ENCODE data around the gene CDH4. TPM values are rescaled to one million over a fixed set of nuclear protein-coding genes. Genes with fewer than 3 reads are reported as not detected.

CDH4 gene
- total RNA-seq, 1 experiment from 2014 or later = 5.3 TPM

DNA sequence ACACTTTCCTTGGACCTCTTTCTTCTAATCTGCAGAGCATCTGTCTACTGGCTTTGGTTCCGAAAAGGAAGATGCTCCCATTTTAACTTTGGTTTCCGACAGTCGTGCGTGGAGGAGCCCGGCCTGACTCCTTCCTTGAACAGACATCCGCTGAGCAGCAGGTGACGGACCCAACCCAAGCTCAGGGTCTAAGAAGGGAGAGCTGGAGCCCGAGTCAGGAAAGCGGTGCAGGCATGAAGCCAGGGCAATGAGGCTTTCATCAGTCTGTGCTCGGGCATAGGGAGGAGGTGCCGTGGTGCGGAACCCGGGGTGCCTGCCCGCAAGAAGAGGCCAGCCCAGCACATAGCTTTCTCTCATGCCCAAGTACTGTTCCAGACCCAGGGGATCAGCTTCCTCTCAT is 109.4 kb downstream of the CDH4 start (continued):
- TF ChIP-seq TEAD1 (CRISPR knock-in tag; IDR thresholded peaks at IDR 0.05) = no peak

DNA sequence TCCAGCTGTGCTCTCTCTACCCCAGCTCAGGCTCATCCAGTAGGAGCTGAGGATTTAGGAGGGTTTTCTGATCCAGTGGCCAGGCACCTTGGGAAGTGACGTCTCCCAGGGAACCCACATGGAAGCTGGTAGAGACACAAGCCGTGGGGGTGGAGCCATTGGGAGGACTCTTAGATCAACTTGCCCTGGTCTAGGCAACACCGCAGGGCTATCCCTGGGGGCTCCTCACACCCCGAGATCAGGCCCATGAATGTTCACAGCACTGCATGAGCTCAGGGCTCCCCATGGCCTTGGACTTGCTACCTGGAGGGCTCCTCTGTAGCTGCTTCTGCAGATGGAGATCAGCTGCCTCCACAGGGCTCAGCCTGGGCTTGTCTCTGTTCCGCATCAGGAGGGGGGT is 112.1 kb downstream of the CDH4 start:
- no peak overlapping the region for H3K4me3 Mint-ChIP-seq
- TF ChIP-seq, protein P1, sequence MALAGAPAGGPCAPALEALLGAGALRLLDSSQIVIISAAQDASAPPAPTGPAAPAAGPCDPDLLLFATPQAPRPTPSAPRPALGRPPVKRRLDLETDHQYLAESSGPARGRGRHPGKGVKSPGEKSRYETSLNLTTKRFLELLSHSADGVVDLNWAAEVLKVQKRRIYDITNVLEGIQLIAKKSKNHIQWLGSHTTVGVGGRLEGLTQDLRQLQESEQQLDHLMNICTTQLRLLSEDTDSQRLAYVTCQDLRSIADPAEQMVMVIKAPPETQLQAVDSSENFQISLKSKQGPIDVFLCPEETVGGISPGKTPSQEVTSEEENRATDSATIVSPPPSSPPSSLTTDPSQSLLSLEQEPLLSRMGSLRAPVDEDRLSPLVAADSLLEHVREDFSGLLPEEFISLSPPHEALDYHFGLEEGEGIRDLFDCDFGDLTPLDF (CRISPR knock-in tag; IDR thresholded peaks at IDR 0.05) = no peak
- TF ChIP-seq FOXJ3 (CRISPR knock-in tag; IDR thresholded peaks at IDR 0.05; ENCODE audit: borderline replicate concordance) = no peak
- TF ChIP-seq, protein P2, sequence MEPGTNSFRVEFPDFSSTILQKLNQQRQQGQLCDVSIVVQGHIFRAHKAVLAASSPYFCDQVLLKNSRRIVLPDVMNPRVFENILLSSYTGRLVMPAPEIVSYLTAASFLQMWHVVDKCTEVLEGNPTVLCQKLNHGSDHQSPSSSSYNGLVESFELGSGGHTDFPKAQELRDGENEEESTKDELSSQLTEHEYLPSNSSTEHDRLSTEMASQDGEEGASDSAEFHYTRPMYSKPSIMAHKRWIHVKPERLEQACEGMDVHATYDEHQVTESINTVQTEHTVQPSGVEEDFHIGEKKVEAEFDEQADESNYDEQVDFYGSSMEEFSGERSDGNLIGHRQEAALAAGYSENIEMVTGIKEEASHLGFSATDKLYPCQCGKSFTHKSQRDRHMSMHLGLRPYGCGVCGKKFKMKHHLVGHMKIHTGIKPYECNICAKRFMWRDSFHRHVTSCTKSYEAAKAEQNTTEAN (CRISPR knock-in tag; IDR thresholded peaks at IDR 0.05) = no peak
- no peak for TF ChIP-seq NFYB (CRISPR knock-in tag; conservative IDR thresholded peaks at IDR 0.05; ENCODE audit: low read depth)

DNA sequence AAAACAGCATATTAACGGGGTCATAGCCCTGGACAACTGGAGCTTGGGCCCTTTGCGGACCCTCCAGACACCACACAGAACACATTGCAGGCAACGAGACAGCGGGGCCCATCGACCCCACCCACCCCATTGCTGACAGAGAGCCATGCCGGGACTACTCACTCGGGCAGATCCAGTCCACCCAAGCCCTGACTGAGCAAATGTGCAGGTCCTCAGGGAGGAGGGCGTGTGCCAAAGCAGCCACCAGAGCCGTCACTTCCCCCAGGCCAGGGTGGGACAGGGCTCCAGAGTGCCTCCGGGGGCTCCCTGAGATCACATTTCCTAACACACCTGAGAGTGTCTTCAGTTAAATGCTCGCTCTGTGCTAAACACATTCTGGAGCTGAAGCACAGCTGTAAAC is 114.9 kb downstream of the CDH4 start:
- ChIA-PET CTCF (interaction anchor here (1.0 kb wide), 1 partner anchor 149 kb away, joined by 3 read pairs; no protein-coding TSS in a partner anchor), POLR2A (interaction anchor here (1.0 kb wide), 1 partner anchor 18 kb away, joined by 3 read pairs; no protein-coding TSS in a partner anchor)
- peaks cover 18% of the 10 kb centered on the region for H3K4me1 Mint-ChIP-seq
- H3K27ac Mint-ChIP-seq = no peak overlapping the region
- ATAC-seq (no peak), DNase-seq (ENCODE audit: low spot score) (no peak)
- no peak overlapping the region for H3K4me3 Mint-ChIP-seq
- peaks cover 21% of the 10 kb centered on the region for H3K36me3 Mint-ChIP-seq
- TF ChIP-seq TP53 (CRISPR knock-in tag; IDR thresholded peaks at IDR 0.05) (no peak), GABPB1 (CRISPR knock-in tag; IDR thresholded peaks at IDR 0.05) (no peak), GRHL2 (CRISPR knock-in tag; IDR thresholded peaks at IDR 0.05; ENCODE audit: insufficient replicate concordance, severe bottlenecking) (no peak), GTF2I (CRISPR knock-in tag; conservative IDR thresholded peaks at IDR 0.05) (no peak), NFYB (CRISPR knock-in tag; conservative IDR thresholded peaks at IDR 0.05; ENCODE audit: low read depth) (no peak), NR3C1 (CRISPR knock-in tag; conservative IDR thresholded peaks at IDR 0.05; ENCODE audit: low read depth) (no peak), IRF2 (CRISPR knock-in tag; IDR thresholded peaks at IDR 0.05; ENCODE audit: borderline replicate concordance, low read depth) (no peak), ZNF671 (CRISPR knock-in tag; IDR thresholded peaks at IDR 0.05) (no peak), MYBL2 (CRISPR knock-in tag; IDR thresholded peaks at IDR 0.05) (no peak), CREB1 (CRISPR knock-in tag; IDR thresholded peaks at IDR 0.05) (no peak), NR2C2 (CRISPR knock-in tag; IDR thresholded peaks at IDR 0.05) (no peak), ZNF232 (CRISPR knock-in tag; IDR thresholded peaks at IDR 0.05) (no peak)
- TF ChIP-seq, protein P3, sequence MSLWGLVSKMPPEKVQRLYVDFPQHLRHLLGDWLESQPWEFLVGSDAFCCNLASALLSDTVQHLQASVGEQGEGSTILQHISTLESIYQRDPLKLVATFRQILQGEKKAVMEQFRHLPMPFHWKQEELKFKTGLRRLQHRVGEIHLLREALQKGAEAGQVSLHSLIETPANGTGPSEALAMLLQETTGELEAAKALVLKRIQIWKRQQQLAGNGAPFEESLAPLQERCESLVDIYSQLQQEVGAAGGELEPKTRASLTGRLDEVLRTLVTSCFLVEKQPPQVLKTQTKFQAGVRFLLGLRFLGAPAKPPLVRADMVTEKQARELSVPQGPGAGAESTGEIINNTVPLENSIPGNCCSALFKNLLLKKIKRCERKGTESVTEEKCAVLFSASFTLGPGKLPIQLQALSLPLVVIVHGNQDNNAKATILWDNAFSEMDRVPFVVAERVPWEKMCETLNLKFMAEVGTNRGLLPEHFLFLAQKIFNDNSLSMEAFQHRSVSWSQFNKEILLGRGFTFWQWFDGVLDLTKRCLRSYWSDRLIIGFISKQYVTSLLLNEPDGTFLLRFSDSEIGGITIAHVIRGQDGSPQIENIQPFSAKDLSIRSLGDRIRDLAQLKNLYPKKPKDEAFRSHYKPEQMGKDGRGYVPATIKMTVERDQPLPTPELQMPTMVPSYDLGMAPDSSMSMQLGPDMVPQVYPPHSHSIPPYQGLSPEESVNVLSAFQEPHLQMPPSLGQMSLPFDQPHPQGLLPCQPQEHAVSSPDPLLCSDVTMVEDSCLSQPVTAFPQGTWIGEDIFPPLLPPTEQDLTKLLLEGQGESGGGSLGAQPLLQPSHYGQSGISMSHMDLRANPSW (CRISPR knock-in tag; conservative IDR thresholded peaks at IDR 0.05; ENCODE audit: low read depth) = no peak
- TF ChIP-seq, protein P4, sequence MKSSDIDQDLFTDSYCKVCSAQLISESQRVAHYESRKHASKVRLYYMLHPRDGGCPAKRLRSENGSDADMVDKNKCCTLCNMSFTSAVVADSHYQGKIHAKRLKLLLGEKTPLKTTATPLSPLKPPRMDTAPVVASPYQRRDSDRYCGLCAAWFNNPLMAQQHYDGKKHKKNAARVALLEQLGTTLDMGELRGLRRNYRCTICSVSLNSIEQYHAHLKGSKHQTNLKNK (CRISPR knock-in tag; IDR thresholded peaks at IDR 0.05) = no peak
- TF ChIP-seq, protein P5, sequence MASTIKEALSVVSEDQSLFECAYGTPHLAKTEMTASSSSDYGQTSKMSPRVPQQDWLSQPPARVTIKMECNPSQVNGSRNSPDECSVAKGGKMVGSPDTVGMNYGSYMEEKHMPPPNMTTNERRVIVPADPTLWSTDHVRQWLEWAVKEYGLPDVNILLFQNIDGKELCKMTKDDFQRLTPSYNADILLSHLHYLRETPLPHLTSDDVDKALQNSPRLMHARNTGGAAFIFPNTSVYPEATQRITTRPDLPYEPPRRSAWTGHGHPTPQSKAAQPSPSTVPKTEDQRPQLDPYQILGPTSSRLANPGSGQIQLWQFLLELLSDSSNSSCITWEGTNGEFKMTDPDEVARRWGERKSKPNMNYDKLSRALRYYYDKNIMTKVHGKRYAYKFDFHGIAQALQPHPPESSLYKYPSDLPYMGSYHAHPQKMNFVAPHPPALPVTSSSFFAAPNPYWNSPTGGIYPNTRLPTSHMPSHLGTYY (CRISPR knock-in tag; IDR thresholded peaks at IDR 0.05) = no peak
- TF ChIP-seq, protein P6, sequence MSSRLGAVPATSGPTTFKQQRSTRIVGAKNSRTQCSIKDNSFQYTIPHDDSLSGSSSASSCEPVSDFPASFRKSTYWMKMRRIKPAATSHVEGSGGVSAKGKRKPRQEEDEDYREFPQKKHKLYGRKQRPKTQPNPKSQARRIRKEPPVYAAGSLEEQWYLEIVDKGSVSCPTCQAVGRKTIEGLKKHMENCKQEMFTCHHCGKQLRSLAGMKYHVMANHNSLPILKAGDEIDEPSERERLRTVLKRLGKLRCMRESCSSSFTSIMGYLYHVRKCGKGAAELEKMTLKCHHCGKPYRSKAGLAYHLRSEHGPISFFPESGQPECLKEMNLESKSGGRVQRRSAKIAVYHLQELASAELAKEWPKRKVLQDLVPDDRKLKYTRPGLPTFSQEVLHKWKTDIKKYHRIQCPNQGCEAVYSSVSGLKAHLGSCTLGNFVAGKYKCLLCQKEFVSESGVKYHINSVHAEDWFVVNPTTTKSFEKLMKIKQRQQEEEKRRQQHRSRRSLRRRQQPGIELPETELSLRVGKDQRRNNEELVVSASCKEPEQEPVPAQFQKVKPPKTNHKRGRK (CRISPR knock-in tag; IDR thresholded peaks at IDR 0.05; ENCODE audit: borderline replicate concordance) = no peak
- TF ChIP-seq, protein P7, sequence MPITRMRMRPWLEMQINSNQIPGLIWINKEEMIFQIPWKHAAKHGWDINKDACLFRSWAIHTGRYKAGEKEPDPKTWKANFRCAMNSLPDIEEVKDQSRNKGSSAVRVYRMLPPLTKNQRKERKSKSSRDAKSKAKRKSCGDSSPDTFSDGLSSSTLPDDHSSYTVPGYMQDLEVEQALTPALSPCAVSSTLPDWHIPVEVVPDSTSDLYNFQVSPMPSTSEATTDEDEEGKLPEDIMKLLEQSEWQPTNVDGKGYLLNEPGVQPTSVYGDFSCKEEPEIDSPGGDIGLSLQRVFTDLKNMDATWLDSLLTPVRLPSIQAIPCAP (CRISPR knock-in tag; IDR thresholded peaks at IDR 0.05) = no peak
- H3K9me3 Mint-ChIP-seq = peaks cover 30% of the 10 kb centered on the region
- peaks cover 61% of the 10 kb centered on the region for H3K27me3 Mint-ChIP-seq (ENCODE audit: low read depth)

More for the DNA sequence above, 112.1 kb downstream of the CDH4 start:
- ChIA-PET CTCF (no interaction called here), POLR2A (interaction anchor here (0.5 kb wide), 1 partner anchor 576 kb away, joined by 4 read pairs; no protein-coding TSS in a partner anchor)
- no peak overlapping the region for H3K27ac Mint-ChIP-seq
- no peaks in the 10 kb centered on the region; the same call in 1 of the 2 replicates for H3K4me1 Mint-ChIP-seq
- ATAC-seq = no peak
- H3K27me3 Mint-ChIP-seq (ENCODE audit: low read depth) = peaks cover 76% of the 10 kb centered on the region
- peaks cover 30% of the 10 kb centered on the region for H3K9me3 Mint-ChIP-seq
- H3K36me3 Mint-ChIP-seq = peaks cover 21% of the 10 kb centered on the region
- no peak for DNase-seq (ENCODE audit: low spot score)
